ENCODE data around the gene CPNE8.

Gene CPNE8

DNA sequence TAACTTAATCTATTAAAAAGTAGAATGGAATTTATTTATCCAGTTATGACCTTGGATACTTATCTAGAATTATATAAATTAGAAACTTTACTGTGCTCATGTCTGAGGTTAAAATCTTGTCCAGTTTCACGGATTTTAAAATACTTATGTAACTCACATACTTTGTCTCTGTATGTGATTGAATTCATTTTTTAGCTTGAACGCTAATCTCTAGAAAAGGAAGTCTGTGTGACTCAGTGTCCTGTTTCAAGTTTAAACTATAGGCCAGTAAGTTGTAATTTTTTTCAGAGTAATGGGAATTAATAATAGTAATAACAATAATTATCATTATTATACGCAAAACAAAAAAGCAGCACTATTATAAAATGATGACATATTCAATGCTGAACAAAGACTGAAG lies 168.6 kb downstream of the CPNE8 start:
- TF ChIP-seq, protein P1, sequence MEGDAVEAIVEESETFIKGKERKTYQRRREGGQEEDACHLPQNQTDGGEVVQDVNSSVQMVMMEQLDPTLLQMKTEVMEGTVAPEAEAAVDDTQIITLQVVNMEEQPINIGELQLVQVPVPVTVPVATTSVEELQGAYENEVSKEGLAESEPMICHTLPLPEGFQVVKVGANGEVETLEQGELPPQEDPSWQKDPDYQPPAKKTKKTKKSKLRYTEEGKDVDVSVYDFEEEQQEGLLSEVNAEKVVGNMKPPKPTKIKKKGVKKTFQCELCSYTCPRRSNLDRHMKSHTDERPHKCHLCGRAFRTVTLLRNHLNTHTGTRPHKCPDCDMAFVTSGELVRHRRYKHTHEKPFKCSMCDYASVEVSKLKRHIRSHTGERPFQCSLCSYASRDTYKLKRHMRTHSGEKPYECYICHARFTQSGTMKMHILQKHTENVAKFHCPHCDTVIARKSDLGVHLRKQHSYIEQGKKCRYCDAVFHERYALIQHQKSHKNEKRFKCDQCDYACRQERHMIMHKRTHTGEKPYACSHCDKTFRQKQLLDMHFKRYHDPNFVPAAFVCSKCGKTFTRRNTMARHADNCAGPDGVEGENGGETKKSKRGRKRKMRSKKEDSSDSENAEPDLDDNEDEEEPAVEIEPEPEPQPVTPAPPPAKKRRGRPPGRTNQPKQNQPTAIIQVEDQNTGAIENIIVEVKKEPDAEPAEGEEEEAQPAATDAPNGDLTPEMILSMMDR (IDR thresholded peaks at IDR 0.05; ENCODE audit: low read depth, low read length, missing control alignments) = no peak
- no peaks in the 10 kb centered on the region for H3K27me3 ChIP-seq (replicated peaks)
- in situ Hi-C loops (cut with HindIII; ENCODE audit: low pct_ligation_motif_present, low sequenced_read_pairs) = no loop called here
- no peak for DNase-seq
- no peak overlapping the region for H3K27ac ChIP-seq
- no peak overlapping the region for H3K4me3 ChIP-seq (ENCODE audit: low read depth, low read length)
- H3K36me3 ChIP-seq (replicated peaks) = no peaks in the 10 kb centered on the region

- H3K4me3 ChIP-seq (ENCODE audit: low read depth, low read length) = no peak overlapping the region
- no peak for DNase-seq
- in situ Hi-C loops (cut with HindIII; ENCODE audit: low pct_ligation_motif_present, low sequenced_read_pairs) = no loop called here
- H3K27me3 ChIP-seq (replicated peaks) = no peaks in the 10 kb centered on the region
- H3K36me3 ChIP-seq (replicated peaks) = no peaks in the 10 kb centered on the region
- no peak overlapping the region for H3K27ac ChIP-seq
- TF ChIP-seq, protein P1 (IDR thresholded peaks at IDR 0.05; ENCODE audit: low read depth, low read length, missing control alignments) = no peak
Measured at GRCh38 chr12:38732761-38733160, 172.6 kb downstream of the CPNE8 start.

DNA sequence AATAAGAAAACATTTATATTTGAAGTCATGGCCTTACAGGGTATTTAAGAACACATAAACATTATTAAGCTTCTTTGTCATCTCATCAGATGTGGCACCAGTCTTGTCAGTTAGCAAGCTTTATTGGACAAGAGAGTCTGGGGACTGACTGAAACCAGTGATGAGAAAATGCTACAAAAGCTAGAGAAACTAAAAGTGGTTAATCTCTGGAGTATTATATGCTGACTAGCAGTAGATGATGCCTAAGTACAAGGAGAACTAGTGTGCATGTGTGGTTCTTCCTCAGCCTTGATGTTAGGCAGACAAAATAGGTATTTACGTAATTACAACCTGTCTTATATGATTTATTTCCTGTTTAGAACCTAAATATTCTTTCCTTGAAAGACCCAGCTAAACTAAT lies 176.5 kb downstream of the CPNE8 start:
- no peak overlapping the region for H3K4me3 ChIP-seq (ENCODE audit: low read depth, low read length)
- TF ChIP-seq, protein P1 (IDR thresholded peaks at IDR 0.05; ENCODE audit: low read depth, low read length, missing control alignments) = no peak
- DNase-seq = no peak
- no peak overlapping the region for H3K27ac ChIP-seq
- H3K27me3 ChIP-seq (replicated peaks) = no peaks in the 10 kb centered on the region
- in situ Hi-C loops (cut with HindIII; ENCODE audit: low pct_ligation_motif_present, low sequenced_read_pairs) = no loop called here
- H3K36me3 ChIP-seq (replicated peaks) = no peaks in the 10 kb centered on the region

GRCh38 chr12:38721611-38722252 lies 183.7 kb downstream of the CPNE8 start:
- in situ Hi-C loops (cut with HindIII; ENCODE audit: low pct_ligation_motif_present, low sequenced_read_pairs) = no loop called here
- DNase-seq = no peak
- Histone ChIP-seq H3K27ac (no peak overlapping the region), H3K4me3 (ENCODE audit: low read depth, low read length) (no peak overlapping the region), H3K36me3 (replicated peaks) (no peaks in the 10 kb centered on the region), H3K27me3 (replicated peaks) (no peaks in the 10 kb centered on the region)
- TF ChIP-seq, protein P1 (IDR thresholded peaks at IDR 0.05; ENCODE audit: low read depth, low read length, missing control alignments) = no peak

DNA sequence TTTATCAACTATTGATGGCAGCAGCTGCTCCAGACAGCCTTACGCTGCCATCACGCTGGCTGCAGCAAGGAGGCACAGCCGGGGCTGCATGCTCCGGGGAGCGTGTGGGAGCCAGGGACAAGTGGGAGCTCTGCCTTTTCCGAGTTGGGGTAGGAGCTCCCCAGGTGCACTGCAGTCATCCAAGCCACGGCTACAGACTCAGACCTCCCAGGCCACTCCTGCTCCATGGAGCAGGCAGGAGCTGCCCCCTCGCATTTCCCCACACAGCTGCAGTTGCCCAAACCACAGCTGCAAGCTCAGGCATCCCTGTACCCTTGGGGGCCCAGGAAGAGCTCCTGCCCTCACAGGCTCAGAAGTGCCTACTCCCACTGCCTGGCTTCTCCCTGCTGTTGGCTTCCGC lies 184.7 kb downstream of the CPNE8 start:
- DNase-seq = no peak
- no peaks in the 10 kb centered on the region for H3K27me3 ChIP-seq (replicated peaks)
- TF ChIP-seq, protein P1 (IDR thresholded peaks at IDR 0.05; ENCODE audit: low read depth, low read length, missing control alignments) = no peak
- no peak overlapping the region for H3K27ac ChIP-seq
- H3K36me3 ChIP-seq (replicated peaks) = no peaks in the 10 kb centered on the region
- H3K4me3 ChIP-seq (ENCODE audit: low read depth, low read length) = no peak overlapping the region
- in situ Hi-C loops (cut with HindIII; ENCODE audit: low pct_ligation_motif_present, low sequenced_read_pairs) = no loop called here

DNA sequence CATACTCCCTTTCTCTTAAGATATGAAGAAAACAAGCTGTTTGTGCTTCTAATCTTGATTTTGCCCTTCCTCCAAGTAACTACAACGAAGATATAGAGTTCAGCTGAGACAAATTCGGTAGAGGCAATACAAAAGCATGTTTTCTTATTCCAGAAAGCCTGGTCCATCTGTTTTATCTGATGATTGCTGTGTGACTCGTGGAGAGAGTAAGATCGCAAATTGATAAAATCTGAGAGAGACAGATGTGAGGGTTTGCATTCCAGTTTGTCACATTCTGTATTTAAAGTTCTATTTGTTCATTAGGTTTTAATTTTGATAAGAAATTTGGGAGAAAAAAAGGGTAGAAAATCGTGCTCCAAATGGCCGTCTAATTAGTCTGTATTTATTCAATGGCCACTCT lies 192.1 kb downstream of the CPNE8 start:
- in situ Hi-C loops (cut with HindIII; ENCODE audit: low pct_ligation_motif_present, low sequenced_read_pairs) = no loop called here
- H3K4me3 ChIP-seq (ENCODE audit: low read depth, low read length) = no peak overlapping the region
- TF ChIP-seq, protein P1 (IDR thresholded peaks at IDR 0.05; ENCODE audit: low read depth, low read length, missing control alignments) = no peak
- no peak for DNase-seq
- no peaks in the 10 kb centered on the region for H3K36me3 ChIP-seq (replicated peaks)
- H3K27ac ChIP-seq = no peak overlapping the region
- H3K27me3 ChIP-seq (replicated peaks) = no peaks in the 10 kb centered on the region

All from brain microvascular endothelial cell (primary cell).